Endothelial cell of umbilical vein (primary cell): Measurements from ENCODE around the gene RAB10. TPM values are rescaled to one million over a fixed set of nuclear protein-coding genes. Genes with fewer than 3 reads are reported as not detected.

ENCODE experiments used
- BruUV-seq: library from RNA; stranded (reverse); fragments of 400-500 nt; replicated peaks from 2 replicates; lab custom pipeline; 2021; lab: Mats Ljungman, UMichigan
- CTCF ChIA-PET: fragments of 300-600, 350-600 bp; sonication (Branson Sonifier 250); formaldehyde crosslinking; loops from one replicate; lab custom pipeline; 2021; ENCODE audit warnings: antibody characterized with exemption, inconsistent platforms; lab: Charles Lee
- POLR2A ChIA-PET: fragments of 300-600, 350-600 bp; sonication (Branson Sonifier 250); formaldehyde crosslinking; loops from one replicate; lab custom pipeline; 2021; ENCODE audit warnings: antibody characterized with exemption, inconsistent platforms; lab: Charles Lee
- DNase-seq: peaks from one replicate; pipeline ENCODE4 v3.0.0-alpha.2; 2011; ENCODE audit warnings: low read depth, low spot score
- FAIRE-seq: peaks from 2 replicates; lab custom pipeline; 2011; peaks lifted over from hg19 to GRCh38; lab: Jason Lieb, UNC
- H2AFZ ChIP-seq: 2 replicates; pipeline ENCODE4 v1.6.0; 2012; ENCODE audit warnings: low read depth, low read length, control low read depth, inconsistent platforms
- H3K27ac ChIP-seq: 2 replicates; pipeline ENCODE4 v1.5.1; 2011; ENCODE audit warnings: low read depth, mild to moderate bottlenecking, control low read depth, low read length, moderate library complexity; ENCODE audit not compliant: insufficient read depth
- H3K27me3 ChIP-seq, 2 experiments: 2 replicates each; pipeline versions ENCODE4 v1.6.0 to v1.6.1; 2011; ENCODE audit warnings: low read length in 2 of 2, mixed read lengths in 1 of 2; ENCODE audit not compliant: control insufficient read depth in 2 of 2, insufficient read depth in 2 of 2
- H3K36me3 ChIP-seq, 2 experiments: 2 replicates in 1 of 2; 3 replicates in 1 of 2; pipeline ENCODE4 v1.5.1; 2011; ENCODE audit warnings: low read length in 2 of 2, mild to moderate bottlenecking in 1 of 2, moderate library complexity in 1 of 2; ENCODE audit not compliant: control insufficient read depth in 2 of 2, insufficient read depth in 2 of 2; ENCODE audit errors: extremely low read depth in 1 of 2
- H3K4me1 ChIP-seq: 3 replicates; pipeline ENCODE4 v1.5.1; 2011; ENCODE audit warnings: mild to moderate bottlenecking, low read length; ENCODE audit not compliant: control insufficient read depth, insufficient read depth; ENCODE audit errors: extremely low read depth
- H3K4me2 ChIP-seq: 2 replicates; pipeline ENCODE4 v1.6.1; 2011; ENCODE audit warnings: low read length, control low read depth, mixed read lengths; ENCODE audit not compliant: insufficient read depth
- H3K4me3 ChIP-seq, 3 experiments: fragments of 200-600 bp in 1 of 3; sonication (generic), shearing (Covaris generic) in 1 of 3; replicated peaks in 1 of 3; 2 replicates each; pipeline ENCODE4 v1.5.1; 2011 to 2016; ENCODE audit warnings: control low read depth in 3 of 3, low read length in 3 of 3, mild to moderate bottlenecking in 2 of 3, inconsistent platforms in 1 of 3, low read depth in 1 of 3, moderate library complexity in 1 of 3; ENCODE audit not compliant: insufficient read depth in 1 of 3
- H3K79me2 ChIP-seq: 2 replicates; pipeline ENCODE4 v1.6.0; 2012; ENCODE audit warnings: low read length, inconsistent platforms; ENCODE audit not compliant: control insufficient read depth, insufficient read depth
- H3K9ac ChIP-seq: replicated peaks from 2 replicates; pipeline ENCODE3; 2011; ENCODE audit warnings: low read length, control low read depth; ENCODE audit not compliant: insufficient read depth; ENCODE audit errors: extremely low read depth
- H3K9me1 ChIP-seq: replicated peaks from 3 replicates; pipeline ENCODE4 v1.6.0; 2011; ENCODE audit warnings: mild to moderate bottlenecking, low read length; ENCODE audit not compliant: control insufficient read depth, insufficient read depth; ENCODE audit errors: extremely low read depth
- H3K9me3 ChIP-seq: replicated peaks from 2 replicates; pipeline ENCODE4 v1.5.1; 2012; ENCODE audit warnings: low read length, inconsistent platforms; ENCODE audit not compliant: control insufficient read depth, insufficient read depth
- H4K20me1 ChIP-seq: replicated peaks from 2 replicates; pipeline ENCODE3; 2011; ENCODE audit warnings: mild to moderate bottlenecking, low read length; ENCODE audit not compliant: control insufficient read depth, insufficient read depth; ENCODE audit errors: extremely low read depth
- EZH2 ChIP-seq: IDR thresholded peaks from 2 replicates; pipeline ENCODE4 v1.6.1; 2012; ENCODE audit warnings: borderline replicate concordance, low read depth, mild to moderate bottlenecking, moderate library complexity, low read length, inconsistent platforms; ENCODE audit not compliant: severe bottlenecking
- FOS ChIP-seq: IDR thresholded peaks from 2 replicates; pipeline ENCODE4 v1.6.1; 2011; ENCODE audit warnings: mild to moderate bottlenecking, low read length, moderate library complexity, borderline replicate concordance; ENCODE audit not compliant: insufficient read depth
- GATA2 ChIP-seq: IDR thresholded peaks from 2 replicates; pipeline ENCODE4 v1.7.0; 2011; ENCODE audit warnings: low read depth, mild to moderate bottlenecking, moderate library complexity, mixed read lengths, low read length; ENCODE audit not compliant: insufficient read length, insufficient read depth
- JUN ChIP-seq: IDR thresholded peaks from 2 replicates; pipeline ENCODE4 v1.6.1; 2011; ENCODE audit warnings: borderline replicate concordance, low read depth; ENCODE audit not compliant: insufficient read length, insufficient read depth
- MYC ChIP-seq: IDR thresholded peaks from one replicate; pipeline ENCODE4 v1.6.1; 2011; ENCODE audit warnings: mild to moderate bottlenecking, low read depth, low read length
- POLR2A ChIP-seq: IDR thresholded peaks from 2 replicates; pipeline ENCODE4 v1.6.1; 2012; ENCODE audit warnings: low read depth, mild to moderate bottlenecking, control low read depth, low read length
- POLR2AphosphoS5 ChIP-seq: IDR thresholded peaks from 2 replicates; pipeline ENCODE4 v1.6.1; 2012; ENCODE audit warnings: low read depth, mild to moderate bottlenecking, control low read depth, low read length, moderate library complexity; ENCODE audit not compliant: insufficient read depth
- dilution Hi-C: fragments of 300-500 bp; cut with MboI; formaldehyde crosslinking; loops from one replicate; pipeline ENCODE4 v1.15.0; 2019; ENCODE audit warnings: low sequenced_read_pairs; ENCODE audit not compliant: extremely low pct_ligation_motif_present
- intact Hi-C: fragments of 100-400 bp; cut with micrococcal nuclease; formaldehyde crosslinking; loops from one replicate; pipeline ENCODE4 v1.10.0; 2022
- polyA plus RNA-seq, 4 experiments: library from polyadenylated mRNA; depleted of rRNA in 3 of 4; stranded (reverse) in 3 of 4; unstranded in 1 of 4; fragments of >200 nt; gene quantifications; 2 replicates each; pipeline versions ENCODE4 v1.2.1 to v1.2.3, GENCODE V29; 2011 to 2012; ENCODE audit warnings: missing spikeins in 1 of 4
- total RNA-seq: library from RNA; stranded (reverse); gene quantifications from 2 replicates; pipeline ENCODE4 v1.2.3, GENCODE V29; 2021
- TF ChIP-seq, protein P1 (sequence below), 2 donors: IDR thresholded peaks; 1 replicate in 1 of 2; 2 replicates in 1 of 2; pipeline ENCODE4 v1.5.1; 2011; ENCODE audit warnings: low read length in 2 of 2, mild to moderate bottlenecking in 2 of 2, moderate library complexity in 2 of 2, control low read depth in 1 of 2, inconsistent platforms in 1 of 2, low read depth in 1 of 2; ENCODE audit not compliant: insufficient read depth in 1 of 2; ENCODE audit errors: extremely low read depth in 1 of 2

RAB10 gene
- total and polyA plus RNA-seq, 2 donors (not counting 3 experiments of a cell fraction or from before 2014, with no cell fraction given) = 45.1 to 104 TPM

DNA sequence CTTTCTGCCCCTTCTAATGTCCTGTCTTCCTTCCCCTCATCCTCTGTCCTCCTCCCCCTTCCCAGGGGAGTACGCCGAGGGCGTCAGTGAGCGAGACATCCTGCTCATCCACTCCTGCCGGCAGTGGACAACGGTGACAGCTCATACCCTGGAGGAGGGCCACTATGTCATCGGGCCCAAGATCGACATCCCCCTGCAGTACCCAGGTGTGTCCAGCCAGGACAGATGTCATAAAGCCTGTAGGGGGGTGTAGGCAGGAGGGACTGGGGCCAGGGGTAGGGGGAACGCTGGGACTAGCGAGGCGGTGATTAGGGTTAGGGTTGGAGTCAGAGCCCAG, 142.4 kb downstream of the RAB10 start:
- Histone ChIP-seq H3K79me2 (no peaks in the 10 kb centered on the region), H3K9ac (no peak overlapping the region), H3K4me3 (no peak overlapping the region), H3K27ac (no peak overlapping the region), H3K4me2 (no peak overlapping the region), H3K9me3 (no peaks in the 10 kb centered on the region), H3K27me3 (peaks cover 11 to 17% of the 10 kb centered on the region in 2 experiments), H4K20me1 (no peaks in the 10 kb centered on the region), H3K9me1 (no peaks in the 10 kb centered on the region), H3K4me1 (peaks cover 7% of the 10 kb centered on the region), H3K36me3 (no peaks in the 10 kb centered on the region), H2AFZ (no peak overlapping the region)
- DNase-seq = no peak
- no TSS peak for BruUV-seq
- ChIA-PET POLR2A (no interaction called here), CTCF (interaction anchor here (1.0 to 1.7 kb wide), 2 partner anchors 9 to 35 kb away, joined by 3 to 12 read pairs; no protein-coding TSS in a partner anchor)
- no peak for FAIRE-seq
- TF ChIP-seq MYC = no peak
- TF ChIP-seq FOS = no peak
- TF ChIP-seq POLR2A = no peak
- no peak for TF ChIP-seq POLR2AphosphoS5
- TF ChIP-seq, protein P1, sequence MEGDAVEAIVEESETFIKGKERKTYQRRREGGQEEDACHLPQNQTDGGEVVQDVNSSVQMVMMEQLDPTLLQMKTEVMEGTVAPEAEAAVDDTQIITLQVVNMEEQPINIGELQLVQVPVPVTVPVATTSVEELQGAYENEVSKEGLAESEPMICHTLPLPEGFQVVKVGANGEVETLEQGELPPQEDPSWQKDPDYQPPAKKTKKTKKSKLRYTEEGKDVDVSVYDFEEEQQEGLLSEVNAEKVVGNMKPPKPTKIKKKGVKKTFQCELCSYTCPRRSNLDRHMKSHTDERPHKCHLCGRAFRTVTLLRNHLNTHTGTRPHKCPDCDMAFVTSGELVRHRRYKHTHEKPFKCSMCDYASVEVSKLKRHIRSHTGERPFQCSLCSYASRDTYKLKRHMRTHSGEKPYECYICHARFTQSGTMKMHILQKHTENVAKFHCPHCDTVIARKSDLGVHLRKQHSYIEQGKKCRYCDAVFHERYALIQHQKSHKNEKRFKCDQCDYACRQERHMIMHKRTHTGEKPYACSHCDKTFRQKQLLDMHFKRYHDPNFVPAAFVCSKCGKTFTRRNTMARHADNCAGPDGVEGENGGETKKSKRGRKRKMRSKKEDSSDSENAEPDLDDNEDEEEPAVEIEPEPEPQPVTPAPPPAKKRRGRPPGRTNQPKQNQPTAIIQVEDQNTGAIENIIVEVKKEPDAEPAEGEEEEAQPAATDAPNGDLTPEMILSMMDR (IDR thresholded peaks at IDR 0.05; ENCODE audit: extremely low read depth in 1 of 2, insufficient read depth in 1 of 2, low read depth in 1 of 2, low read length in 2 of 2) = no peak
- TF ChIP-seq EZH2 = no peak
- no peak for TF ChIP-seq JUN
- no peak for TF ChIP-seq GATA2
- intact Hi-C loops = no loop called here
- dilution Hi-C loops = no loop called here
